Measurements from ENCODE around the gene GSTA1.

DNA sequence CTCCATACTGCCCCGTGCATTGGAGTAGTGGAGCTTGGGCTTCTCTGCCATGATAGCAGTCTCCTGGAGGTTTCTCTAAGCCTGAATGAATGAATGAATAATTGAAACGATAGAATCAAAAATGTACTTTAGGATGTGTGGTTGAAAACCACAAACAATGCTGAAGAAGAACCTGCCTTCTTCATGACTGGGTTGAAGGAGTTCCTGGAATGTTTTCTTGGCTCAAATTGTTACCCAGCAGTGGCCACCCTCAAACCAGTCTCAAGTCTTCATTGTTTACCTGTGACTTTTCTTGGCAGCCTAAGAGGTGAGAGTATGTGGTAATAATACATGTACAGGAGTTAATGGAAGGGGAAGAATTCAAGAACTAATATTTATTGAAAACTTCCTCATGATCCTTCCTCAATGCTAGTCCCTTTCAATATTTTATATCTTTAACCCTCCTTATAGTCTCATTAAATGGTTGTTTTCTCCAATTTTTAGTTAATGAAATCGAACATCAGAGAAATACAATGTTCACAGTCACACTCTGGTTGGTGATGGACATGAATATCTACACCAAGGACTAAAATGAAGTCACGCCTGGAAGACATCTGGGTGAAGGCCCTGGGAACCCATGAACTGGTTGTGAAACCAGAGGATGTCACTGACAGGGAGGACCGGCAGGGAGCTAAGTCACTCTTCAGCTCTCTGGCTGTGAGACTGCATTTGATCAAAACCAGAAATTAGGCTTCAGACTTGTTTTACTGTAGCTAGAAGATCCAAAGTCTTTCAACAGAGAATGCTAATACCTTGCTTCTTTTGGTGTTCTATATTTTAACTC is 37.4 kb upstream of the GSTA1 start, which contains the start of gene GSTA5:
- TF ChIP-seq LEF1 (IDR thresholded peaks at IDR 0.05) (no peak), TAF1 (IDR thresholded peaks at IDR 0.05; ENCODE audit: control insufficient read depth, extremely low read depth, insufficient read depth, low read length, severe bottlenecking) (no peak), ARID1B (IDR thresholded peaks at IDR 0.05) (no peak), FOXK1 (CRISPR knock-in tag; IDR thresholded peaks at IDR 0.05; ENCODE audit: borderline replicate concordance) (no peak), YY1 (IDR thresholded peaks at IDR 0.05; ENCODE audit: borderline replicate concordance in 1 of 3, control insufficient read depth in 1 of 3, extremely low read depth in 1 of 3, insufficient read depth in 3 of 3, insufficient read length in 1 of 3, insufficient replicate concordance in 2 of 3, low read depth in 1 of 3, low read length in 2 of 3) (no peak), EZH2 (IDR thresholded peaks at IDR 0.05; ENCODE audit: borderline replicate concordance, low read depth, low read length) (no peak), CBFA2T2 (conservative IDR thresholded peaks at IDR 0.05) (no peak), CTCF (IDR thresholded peaks at IDR 0.05 in 2 of 3, conservative IDR thresholded peaks at IDR 0.05 in 1 of 3; ENCODE audit: insufficient read depth in 2 of 3, low read depth in 1 of 3, low read length in 3 of 3) (no peak), POLR2A (conservative IDR thresholded peaks at IDR 0.05) (no peak), MYC (IDR thresholded peaks at IDR 0.05; ENCODE audit: low read depth, low read length) (no peak), MYC (CRISPR knock-in tag; IDR thresholded peaks at IDR 0.05; ENCODE audit: borderline replicate concordance, low read depth) (no peak), FOXJ3 (CRISPR knock-in tag; IDR thresholded peaks at IDR 0.05) (no peak)

All from K562 (cell line).